Medulla oblongata (tissue), 1 donor: ENCODE data around the gene UTF1.
"Not testable (repeated sequence)": the region's sequence is repeated elsewhere in the genome, so short reads cannot be mapped to it uniquely, and the experiment has no call there.

Source experiments
- DNase-seq: peaks from one replicate; pipeline ENCODE4 v3.0.0-alpha.2; 2015; ENCODE audit errors: extremely low spot score

UTF1 gene

DNA sequence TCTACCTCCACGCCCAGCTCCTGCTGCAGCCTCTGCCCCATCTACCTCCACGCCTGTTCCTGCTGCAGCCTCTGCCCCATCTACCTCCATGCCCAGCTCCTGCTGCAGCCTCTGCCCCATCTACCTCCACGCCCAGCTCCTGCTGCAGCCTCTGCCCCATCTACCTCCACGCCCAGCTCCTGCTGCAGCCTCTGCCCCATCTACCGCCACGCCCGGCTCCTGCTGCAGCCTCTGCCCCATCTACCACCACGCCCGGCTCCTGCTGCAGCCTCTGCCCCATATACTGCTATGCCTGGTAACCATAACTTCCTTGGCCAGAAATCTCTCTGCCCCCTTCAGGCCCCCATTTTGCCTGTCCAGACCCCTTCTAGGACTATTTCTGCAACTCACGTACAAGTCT is 35.0 kb downstream of the UTF1 start:
- DNase-seq: not testable (repeated sequence)

DNA sequence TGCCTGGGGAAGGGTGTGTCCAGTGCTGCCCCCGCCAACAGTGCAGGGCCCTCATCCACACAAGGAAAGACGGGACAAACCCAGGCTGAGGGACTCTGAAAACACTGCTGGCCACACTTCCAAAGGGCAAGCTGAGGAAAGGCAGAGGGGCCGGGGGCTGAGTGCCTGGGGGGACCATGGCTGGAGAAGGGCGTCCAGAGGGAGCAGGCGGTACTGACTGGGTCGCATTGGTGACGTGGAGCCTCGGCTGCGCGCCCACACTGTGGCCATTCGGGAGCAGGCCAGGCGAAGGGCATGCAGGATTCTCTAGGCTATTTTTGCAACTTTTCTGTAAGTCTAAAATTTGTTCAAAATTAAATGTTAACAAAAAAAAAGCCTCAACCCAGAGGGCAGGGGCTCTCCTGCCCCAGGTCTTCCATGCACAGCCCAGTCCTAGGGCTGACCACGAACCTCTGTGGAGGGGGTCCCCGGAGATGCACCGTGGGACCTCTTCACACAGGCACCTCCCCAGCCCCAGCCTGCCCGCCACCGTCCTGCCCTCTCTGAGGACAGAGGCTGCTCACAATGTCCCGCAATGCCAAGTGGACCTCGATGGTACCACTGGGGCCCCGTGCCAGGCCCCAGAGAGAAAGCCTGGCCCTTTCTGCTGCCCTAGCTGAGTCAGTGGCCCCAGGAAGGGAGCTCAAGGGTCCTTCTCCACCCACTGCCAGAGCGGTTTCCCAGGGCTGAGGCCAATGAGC is 36.2 kb downstream of the UTF1 start:
- no peak for DNase-seq

DNA sequence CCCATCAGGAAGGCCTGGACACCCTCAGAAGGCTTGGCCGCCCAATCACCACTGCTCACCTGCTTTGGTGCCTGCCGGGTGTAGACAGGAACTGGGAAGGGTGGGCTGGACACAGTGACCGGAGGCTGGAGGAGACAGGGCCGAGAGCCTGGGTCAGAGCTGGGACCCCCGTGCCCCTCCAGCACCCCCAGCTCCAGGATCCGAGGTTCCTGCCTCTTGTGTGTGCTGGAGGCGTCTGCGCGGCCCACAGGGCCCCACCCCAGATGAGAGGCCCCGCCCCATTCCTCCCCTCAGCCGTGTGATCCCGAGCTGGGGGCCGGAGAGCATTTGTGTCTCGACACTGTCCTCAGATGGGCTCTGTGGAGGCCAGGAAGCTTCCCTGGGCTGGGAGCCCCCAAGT is 37.3 kb downstream of the UTF1 start:
- DNase-seq: no peak

DNA sequence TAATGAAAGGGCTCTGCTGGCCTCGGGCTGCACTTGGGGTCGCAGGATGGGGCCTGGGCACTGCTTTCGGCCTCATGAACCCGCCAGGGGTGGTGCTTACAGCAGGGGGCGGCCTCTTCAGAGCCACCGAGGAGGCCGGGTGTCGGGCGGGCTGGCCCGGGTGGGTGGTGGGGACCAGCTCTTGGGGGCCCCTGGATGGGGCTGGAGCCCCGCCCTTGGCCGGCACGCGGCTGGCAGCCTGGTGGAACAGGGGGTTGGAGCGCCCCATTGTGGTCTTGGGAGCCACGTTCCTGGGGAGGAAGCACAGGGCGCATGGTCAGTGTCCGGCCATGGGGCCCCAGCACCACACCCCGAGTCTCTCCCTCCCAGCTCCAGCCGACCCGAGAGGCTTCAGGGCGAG is 37.8 kb downstream of the UTF1 start:
- DNase-seq: no peak

DNA sequence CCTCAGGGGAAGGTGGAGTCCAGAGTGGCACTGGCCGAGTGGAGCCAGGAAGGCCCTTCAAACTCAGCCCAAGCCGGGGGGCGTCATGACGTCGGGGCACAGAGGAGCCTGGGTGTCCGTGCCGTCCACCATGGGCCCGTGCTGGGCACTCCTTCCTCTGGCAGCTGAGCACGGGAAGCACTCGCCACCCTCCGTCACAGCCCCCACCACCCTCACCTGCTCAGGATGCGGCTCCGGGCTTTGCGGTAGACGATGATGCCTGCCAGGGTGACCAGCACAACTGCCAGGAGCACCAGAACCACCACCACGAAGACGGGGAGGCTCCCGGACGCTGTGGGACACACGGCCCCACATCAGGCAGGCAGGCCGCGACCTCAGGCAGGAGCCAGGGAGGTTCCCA is 38.5 kb downstream of the UTF1 start:
- DNase-seq: no peak

DNA sequence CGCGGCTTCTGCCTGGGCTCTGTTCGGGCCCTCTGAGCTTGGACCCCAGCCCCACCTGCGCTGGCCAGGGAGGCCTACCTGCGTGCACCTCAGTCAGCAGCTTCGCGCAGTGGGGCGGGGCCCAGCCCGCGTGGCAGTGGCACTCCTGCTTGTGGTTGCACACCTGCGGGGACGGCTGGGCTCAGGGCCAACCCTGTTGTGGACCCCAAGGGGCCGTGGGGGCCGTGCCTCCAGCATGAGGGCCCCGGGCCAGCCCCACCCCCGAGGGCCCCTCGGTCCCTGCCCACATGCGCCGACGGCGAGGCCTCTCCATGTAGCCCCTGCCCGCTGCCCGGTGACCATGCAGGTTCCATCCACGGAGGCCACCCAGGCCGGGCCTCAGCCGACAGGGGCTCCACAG is 39.4 kb downstream of the UTF1 start:
- DNase-seq: no peak

DNA sequence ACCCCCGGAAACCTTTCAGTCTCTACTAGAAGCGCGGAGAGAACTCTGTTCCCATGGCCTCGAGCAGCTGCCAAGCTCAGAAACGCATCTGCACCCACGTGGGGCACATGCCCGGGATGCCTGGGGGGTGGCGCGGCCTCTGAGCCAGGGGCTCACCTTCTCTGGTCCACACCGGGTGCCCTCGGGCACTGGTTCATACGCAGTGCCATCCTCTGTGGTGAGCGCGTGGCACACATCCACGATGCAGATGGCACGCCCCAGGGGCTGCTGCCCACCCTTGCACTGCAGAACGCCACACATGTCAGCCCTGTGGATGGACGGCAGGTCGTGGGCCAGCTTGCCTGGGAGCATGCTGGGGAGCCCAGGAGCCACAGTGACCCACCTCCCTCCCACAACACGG is 40.2 kb downstream of the UTF1 start:
- no peak for DNase-seq

DNA sequence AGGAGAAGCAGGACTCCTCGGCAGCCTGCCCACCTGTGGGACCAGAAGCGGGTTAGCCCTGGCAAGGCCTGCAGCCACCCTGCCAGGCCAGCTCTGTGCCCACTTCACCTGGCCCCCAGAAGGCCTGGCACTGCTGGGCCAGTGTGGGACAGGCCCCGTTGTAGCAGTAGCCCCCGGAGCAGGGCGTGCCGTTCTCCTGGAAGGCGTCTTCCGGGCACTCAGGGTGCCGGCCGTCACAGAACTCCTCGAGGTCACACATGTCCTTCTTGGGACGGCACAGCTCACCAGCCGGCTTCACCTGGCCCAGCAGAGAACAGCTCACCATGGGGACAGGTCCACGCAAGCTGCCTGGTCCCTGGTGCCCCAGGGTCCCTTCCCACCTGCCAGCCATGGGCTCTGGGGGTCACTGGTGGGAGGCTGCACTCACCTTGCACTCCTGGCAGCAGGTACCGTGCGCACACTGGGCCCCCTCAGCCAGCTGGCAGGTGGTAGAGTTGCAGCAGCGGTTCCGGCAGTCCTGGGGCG is 40.8 kb downstream of the UTF1 start:
- DNase-seq: no peak

DNA sequence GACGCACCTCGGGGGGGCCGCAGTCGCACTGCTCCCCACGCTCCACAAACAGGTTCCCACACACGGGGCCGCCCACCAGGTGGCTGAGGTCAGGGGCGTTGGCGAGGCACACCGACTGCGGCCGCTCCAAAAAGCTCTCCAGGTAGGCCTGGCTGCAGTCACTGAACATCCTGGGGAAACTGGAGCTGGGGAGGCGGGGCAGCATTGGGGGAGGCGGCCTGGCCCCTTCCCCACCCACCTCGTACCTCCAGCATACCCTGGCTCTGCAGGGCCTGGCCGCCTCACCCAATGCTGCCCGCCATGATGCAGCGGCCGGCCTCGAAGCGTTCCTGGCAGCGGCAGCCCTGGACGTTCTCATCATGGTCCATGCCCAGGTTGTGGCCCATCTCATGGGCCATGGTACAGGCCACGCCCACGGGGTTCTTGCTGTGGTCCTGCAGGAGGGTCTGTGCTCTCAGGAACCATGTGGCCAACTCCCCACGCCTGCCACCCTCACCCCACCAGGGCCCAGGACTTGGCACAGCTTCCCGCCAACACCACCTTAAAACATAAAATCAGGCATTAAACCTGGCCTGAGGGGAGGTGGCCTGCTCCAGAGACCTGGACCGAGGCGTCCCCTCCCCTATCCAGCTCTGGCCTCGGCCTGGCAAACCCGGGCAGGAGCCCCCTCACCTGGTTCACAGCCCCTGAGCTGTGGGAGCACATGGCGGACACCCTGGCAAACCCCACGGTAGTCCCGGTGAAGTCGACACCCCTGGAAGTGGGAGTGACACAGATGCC is 41.7 kb downstream of the UTF1 start:
- no peak for DNase-seq

DNA sequence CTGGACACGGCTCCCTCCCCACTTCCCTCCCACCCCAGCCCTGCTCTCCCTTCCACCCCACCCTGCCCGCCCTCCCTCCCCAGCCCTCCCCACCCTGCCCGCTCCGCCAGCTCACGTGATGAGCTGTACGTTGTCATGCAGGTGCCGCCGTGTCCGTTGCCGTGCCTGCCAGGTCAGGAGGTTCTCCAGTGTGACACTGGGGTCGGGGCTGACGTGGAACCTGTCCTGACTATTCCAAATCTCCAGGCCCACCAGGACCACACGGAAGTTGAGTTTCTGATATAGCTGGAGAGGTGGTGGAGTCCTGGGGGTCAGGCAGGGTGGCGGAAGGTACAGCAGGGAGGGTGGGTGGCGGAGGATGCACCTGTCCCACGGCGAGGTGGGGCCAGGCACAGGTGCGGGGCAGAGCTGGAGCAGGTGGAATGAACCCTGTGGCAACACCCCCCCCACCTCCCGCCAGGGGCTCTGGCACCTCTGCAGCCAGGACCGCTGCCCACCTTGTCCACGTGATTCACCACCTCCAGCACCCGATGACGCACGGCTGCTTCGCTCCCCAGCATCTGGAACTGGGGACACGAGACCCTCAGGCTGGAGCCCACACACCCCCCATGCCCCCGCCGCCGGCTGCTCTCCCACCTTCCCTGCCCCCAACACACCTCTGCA is 42.4 kb downstream of the UTF1 start:
- no peak for DNase-seq

DNA sequence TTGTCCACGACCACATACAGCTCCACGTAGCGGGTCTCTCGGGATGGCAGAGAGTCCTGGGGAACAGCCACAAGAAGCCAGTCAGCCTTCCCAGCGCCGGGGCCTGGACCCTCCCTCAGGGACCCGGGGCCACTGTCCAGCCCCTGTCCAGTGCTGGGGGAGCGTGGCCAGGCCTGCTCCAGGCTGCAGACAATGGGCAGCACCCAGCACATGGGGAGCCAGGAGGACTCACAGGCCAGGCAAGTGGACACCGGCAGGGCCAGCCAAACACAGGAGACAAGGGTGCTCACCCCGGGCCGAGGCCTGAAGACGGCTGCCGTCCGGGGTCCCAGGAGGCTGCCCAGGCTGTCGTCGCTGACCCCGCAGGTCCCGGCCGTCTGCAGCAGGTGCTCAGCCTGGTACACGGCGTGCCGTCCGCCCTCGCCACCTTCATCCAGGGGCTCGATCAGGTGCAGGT is 43.0 kb downstream of the UTF1 start:
- no peak for DNase-seq

DNA sequence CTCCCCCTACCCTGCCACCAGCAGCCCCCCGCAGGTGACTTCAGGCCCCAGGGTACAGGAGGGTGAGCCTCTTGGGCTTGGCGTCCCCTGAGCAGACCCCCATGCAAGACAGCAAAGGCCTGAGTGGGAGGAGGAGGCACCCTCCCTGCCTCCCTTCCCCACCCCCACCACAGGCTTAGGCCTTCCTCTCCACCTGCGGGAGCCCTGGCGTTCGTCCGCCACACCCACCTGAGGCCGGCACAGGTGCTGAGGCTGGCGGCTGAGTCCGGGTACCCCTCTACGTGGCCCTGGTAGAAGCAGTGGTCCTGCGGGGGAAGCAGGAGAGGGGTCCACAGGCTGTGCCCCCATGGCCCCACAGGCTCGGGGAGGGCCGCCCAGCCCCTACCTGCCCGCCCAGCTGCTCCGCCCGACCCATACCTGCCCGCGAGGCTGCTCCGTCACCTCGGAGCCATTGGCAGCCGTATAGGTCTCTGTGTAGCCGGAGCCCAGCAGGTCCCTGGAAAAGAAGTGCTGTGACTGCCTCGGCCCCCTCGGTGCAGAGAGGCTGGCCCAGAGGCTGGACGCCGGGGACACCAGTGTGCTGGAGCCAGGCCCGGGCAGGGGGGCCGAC is 43.6 kb downstream of the UTF1 start:
- no peak for DNase-seq

DNA sequence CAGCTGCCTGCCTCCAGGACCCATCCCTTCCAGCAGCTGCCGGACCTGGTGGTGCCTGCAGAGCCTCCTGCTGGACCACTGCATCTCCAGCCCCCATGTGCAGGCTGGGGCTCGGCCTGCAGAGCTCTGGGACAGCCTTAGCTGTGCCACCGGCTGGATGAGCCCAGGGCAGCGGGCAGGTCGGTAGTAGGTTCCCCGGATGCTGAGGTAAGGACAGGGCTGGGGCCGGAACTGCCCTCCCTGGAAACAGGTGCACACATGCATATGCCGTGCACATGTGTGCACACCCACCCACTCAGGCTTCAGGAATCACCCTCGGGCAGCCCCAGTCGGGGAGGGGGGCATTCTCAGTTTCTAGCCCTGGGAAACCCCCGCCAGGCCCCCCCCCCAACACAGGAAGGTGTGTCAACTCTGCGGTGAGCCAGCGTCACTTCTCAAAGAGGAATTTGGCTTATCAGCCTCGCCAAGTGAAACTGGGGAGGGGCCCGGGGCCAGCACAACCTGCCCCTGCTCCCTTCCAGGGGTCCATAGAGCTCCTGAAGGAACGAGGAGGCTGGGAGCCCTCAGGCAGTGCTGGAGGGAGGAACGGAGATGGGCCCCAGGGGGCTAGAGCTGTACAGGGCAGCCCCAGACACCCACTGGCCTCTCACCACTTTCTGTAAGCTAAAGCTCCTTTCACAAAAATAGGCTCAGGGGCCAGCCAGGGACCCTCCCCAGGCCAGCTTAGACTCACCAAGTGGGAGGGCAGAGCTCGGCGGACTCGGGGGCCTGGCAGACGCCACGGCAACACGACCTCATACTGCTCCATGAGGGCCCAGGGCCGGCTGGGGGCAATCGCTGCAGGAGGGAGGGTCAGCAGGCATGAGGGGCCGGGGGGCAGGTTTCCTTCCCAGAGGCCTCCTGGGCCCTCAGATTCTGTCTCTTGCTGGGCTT is 45.0 kb downstream of the UTF1 start:
- no peak for DNase-seq

DNA sequence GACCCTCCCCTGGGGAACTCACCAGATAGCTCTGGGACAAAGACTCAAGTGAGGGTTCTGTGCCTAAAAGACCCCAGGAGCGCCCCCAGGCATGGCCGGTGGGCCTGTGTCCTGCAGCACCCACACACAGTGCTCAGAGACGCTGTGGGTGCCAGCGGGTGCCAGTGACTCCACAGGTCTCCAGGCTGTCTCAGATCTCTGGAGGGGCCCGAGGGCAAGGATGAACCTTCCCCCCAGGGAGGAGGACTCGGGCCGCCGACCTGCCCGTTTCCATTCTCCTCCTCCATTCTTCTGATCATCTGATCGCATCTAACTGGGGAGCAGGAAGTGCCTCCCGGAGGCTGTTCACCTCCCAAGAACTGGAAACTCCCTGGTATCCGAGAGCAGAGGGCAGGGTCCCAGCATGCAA is 45.7 kb downstream of the UTF1 start:
- no peak for DNase-seq

DNA sequence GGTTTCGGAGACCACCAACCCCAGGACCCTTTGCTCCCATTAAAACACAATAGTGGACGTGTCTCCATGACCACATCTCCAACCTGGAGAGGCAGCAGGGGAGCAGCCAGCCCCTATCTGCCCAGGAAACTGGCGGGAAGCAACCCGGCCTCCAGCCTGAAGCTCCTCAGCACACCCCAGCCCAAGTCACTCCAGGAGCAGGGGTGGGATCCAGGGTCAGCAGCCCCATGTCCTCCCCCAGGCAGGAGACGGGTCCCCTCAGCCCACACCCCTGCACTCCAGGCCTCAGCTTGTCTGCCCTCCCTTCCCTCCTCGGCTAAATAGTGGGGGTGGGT is 46.0 kb downstream of the UTF1 start:
- no peak for DNase-seq

DNA sequence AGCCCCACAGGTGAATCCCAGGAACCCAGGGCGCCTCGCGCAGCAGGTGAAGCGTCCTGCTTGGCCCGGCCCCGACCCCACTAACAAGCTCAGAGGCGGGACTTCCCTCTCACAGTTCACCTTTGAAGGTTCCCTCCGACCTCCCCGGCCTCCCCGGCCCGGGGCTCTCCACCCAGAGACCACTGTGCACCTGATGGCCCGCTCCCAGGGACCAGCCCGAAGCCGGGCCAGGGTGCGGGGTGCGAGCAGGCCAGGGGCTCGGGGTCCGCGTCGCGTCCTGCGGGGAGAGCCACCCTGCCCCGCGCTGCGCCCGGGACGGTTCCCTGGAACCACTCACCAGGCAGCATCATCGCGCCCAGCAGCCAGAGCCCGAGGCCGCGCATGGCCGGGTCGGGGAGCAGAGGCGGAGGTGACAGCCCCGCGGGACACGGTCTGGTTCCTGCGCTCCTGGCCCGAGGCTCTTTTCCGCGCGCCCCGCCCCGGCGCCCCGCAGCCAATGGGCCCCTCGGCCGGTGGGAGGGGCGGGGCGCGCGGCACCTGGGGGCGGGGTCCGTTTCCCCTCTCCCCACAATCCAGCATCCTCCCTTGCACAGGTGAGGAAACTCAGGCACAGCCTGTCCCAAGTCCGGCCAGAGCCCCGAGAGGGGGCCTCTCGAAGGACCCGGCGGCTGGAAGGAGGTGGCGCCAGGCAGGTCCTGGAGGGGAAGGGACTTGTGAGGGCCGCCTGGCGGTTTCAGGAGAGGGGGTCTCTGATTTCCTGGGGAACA is 46.6 kb downstream of the UTF1 start, which contains the start of gene ADAM8:
ADAM8 (minus strand) TSS at position 434 of the 767 bp plus-strand sequence; CDS start at position 383, 51 bp downstream.
- DNase-seq: no peak

DNA sequence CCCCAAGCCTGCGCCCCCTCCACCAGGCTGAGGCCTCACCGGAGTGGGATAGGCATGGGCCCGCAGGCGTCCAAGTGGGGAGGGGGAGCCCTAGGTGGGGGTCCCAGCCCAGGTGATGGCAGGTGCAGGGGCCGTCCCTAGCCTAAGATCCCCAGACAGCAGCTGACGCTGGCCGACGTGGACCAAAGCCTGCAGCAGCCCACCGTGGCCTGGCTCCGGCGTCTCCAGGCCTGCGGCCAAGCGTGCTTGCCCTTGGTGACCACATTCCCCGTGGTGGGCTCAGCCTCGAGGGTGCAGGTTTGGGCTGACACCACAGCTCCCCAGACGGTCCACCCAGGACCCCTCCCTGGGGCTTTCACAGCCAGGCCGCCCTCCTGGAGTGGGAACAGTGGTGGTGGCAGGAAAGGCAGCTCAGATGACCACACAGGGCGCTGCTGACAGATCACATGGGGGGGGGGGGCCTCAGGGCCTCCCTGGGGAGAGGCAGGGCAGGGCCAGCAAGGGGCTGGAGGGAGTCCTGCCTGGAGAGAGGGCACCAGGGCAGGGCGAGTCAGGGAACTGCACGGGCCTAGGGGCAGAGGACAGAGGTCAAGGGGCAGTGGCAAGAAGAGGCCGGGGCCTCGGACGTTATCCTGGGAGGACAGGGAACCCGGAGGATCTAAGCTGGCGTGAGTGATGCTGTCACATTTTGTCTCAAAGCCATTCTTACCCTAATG is 47.4 kb downstream of the UTF1 start:
- no peak for DNase-seq

DNA sequence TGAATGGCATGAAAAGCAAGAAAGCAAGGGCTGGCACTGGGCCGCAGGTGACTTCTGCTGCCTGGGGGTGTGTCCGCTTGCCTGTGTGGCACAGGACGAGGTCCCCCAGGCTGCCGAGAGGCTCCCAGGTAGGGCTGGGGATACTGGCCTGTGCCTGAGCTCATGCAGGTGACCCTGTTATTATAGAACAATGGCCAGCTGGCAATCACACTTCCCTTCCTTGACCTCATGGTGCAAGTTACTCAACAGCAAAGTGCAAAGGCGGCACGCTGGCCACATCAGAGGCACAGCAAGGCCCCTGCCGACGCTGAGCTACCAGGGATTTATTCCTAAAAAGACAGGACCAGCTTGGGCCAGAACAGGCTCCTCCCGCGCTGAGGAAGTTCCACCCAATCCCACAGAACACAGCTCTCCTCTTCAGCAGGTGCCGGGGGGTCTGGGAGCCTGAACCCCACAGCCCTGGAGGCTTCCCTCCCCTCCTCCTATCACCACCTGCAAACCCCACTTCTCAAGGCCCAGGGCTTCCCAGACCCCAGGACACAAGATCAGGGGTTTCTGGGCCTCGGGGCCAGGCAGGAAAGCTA is 48.1 kb downstream of the UTF1 start:
- DNase-seq: no peak

DNA sequence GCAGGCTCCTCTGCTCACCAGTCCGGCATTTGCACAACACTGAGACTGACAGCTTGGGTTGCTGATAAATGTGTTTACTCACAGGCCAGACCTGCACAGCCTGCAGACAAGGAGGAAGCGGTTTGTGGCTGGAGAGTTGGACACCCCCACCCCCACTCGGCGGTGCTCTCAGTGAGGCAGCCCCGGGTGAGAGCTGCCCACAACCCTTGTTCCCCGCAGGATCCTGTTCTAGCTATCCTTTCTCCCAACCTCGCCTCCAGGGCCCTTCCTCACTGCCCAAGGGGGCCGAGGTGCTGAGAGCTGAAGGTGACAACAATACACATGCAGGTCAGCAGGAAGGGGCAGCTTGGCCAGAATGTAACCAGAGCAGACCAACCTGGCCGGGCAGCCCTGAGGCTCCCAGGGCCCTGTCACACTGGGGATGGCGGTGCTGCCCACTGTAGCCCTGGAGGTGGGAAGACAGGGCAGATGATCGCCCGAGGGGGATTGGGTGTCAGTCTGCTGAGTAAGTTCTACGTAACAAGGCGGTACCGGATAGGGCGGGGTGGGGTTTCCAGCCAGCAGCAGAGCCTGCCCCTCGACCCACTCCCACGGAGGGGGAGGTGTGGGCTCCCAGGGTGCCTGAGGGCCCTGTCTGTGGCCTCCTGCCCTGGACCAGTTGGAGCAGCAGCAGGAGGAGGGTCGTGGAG is 48.7 kb downstream of the UTF1 start:
- peak; percentile 41 for DNase-seq
